COLO829 (cell line): Measurements from ENCODE around the gene AR.

Source experiments
- DNase-seq: peaks from one replicate; pipeline ENCODE4 v3.0.0; 2012; ENCODE audit warnings: low spot score

Gene AR

DNA sequence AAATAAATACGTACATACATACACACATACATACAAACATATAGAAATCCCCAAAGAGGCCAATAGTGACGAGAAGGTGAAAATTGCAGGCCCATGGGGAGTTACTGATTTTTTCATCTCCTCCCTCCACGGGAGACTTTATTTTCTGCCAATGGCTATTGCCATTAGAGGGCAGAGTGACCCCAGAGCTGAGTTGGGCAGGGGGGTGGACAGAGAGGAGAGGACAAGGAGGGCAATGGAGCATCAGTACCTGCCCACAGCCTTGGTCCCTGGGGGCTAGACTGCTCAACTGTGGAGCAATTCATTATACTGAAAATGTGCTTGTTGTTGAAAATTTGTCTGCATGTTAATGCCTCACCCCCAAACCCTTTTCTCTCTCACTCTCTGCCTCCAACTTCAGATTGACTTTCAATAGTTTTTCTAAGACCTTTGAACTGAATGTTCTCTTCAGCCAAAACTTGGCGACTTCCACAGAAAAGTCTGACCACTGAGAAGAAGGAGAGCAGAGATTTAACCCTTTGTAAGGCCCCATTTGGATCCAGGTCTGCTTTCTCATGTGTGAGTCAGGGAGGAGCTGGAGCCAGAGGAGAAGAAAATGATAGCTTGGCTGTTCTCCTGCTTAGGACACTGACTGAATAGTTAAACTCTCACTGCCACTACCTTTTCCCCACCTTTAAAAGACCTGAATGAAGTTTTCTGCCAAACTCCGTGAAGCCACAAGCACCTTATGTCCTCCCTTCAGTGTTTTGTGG lies 180.7 kb downstream of the AR start:
- DNase-seq = no peak

DNA sequence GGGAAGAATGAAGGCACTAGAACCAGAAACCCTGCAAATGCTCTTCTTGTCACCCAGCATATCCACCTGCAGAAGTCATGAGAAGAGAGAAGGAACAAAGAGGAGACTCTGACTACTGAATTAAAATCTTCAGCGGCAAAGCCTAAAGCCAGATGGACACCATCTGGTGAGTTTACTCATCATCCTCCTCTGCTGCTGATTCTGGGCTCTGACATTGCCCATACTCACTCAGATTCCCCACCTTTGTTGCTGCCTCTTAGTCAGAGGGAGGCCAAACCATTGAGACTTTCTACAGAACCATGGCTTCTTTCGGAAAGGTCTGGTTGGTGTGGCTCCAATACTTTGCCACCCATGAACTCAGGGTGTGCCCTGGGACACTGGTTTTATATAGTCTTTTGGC lies 181.7 kb downstream of the AR start:
- DNase-seq = no peak

DNA sequence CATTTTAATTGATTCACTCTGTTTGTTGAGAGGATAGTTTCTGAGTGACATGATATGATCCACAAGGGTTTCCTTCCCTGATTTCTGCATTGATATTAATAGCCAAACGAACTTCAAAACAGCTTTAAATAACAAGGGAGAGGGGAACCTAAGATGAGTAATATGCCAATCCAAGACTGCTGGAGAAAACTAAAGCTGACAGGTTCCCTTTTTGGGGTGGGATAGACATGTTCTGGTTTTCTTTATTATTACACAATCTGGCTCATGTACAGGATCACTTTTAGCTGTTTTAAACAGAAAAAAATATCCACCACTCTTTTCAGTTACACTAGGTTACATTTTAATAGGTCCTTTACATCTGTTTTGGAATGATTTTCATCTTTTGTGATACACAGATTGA lies 182.2 kb downstream of the AR start:
- DNase-seq = no peak

DNA sequence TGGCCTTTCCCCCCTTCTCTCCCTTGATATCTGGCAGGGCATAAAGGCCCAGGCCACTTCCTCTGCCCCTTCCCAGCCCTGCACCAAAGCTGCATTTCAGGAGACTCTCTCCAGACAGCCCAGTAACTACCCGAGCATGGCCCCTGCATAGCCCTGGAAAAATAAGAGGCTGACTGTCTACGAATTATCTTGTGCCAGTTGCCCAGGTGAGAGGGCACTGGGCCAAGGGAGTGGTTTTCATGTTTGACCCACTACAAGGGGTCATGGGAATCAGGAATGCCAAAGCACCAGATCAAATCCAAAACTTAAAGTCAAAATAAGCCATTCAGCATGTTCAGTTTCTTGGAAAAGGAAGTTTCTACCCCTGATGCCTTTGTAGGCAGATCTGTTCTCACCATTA lies 183.8 kb downstream of the AR start:
- DNase-seq = no peak

DNA sequence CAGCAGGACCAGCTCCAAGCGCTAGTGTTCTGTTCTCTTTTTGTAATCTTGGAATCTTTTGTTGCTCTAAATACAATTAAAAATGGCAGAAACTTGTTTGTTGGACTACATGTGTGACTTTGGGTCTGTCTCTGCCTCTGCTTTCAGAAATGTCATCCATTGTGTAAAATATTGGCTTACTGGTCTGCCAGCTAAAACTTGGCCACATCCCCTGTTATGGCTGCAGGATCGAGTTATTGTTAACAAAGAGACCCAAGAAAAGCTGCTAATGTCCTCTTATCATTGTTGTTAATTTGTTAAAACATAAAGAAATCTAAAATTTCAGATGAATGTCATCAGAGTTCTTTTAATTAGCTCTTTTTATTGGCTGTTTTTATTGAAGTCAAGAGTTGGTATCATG lies 186.5 kb downstream of the AR start:
- DNase-seq = no peak

DNA sequence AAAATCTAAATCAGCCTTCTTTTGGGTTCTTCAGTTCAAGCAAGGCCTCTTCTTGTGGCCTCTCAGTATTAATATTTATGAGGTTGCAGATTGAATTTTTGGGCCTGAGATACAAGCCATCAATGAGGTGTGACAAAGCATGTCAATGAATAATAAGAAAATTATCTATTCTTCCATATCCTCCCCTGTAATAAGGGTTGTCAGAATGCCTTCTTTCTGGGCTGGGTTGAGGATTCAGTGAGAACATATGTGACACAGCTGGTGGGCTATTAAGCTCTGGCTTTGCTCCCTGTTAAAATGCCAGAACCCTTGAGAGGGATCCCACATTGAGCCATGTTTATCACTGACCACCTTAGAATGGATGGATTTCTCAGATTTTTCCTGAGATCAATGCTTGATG lies 187.2 kb downstream of the AR start:
- DNase-seq = no peak

DNA sequence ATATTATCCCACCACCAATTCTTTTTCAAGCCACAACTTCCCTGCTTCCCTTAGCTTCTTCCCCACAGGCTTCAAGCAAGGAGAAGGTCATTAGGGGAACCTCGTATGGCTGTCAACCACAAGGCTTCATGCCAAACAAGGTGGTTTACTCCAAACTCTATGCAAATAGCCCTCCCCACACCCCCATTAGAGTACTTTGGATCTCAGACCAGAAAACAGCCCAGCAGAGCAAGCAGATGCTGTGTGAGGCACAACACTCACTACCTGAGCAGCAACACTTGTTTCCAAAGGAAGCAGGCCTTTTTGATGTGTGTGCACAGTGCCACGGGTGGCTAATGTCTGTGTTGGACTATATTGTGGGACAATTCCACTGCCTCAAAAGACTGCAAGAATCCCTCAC lies 189.0 kb downstream of the AR start:
- no peak for DNase-seq

DNA sequence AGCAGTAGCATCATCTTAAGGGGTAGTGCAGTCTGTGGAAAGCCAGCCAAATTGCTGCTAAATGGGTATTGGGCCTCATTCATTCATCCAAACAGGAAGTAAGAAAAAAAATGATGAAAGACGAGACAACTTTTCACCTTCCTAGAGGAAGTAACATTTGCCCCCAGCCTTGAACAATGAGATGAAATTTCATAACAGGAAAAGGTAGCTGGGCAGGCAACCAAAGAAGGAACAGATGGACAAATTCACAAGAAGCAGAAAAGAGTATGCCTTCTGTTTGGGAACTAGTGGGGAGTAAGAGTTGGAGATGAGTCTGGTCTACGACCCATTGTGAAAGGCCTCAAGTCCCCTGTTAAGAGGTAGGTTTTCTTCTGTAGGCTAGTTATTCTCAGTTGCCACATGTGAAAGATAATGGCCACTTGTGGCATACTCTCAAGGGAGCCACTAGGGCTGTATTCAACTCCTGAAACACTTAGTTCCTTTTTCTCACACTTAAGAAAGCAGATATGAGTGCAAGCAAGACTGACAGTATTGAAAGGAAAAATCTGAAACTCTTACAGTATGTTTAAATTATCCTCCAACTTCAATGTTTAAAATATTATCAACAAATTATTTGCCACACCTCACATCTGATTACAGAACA lies 190.4 kb downstream of the AR start:
- no peak for DNase-seq

DNA sequence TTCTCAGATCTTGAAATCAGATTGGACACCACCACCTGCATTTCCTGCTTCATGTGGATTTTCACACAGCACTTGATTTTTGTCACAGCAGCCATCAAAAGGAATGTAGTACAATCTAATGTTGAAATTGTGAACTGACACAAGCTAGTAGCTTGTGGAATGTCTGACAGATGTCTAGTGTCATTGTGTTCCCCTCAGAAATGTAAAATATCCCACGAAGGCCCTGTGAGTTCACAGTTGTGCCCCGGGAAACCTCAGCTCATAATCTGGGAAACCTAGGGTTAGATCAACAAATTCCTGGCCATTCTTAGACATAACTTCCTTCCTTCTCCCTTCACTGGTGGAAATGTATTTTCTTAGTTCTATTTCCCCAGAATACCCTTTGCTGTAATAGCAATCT lies 205.7 kb downstream of the AR start:
- no peak for DNase-seq

DNA sequence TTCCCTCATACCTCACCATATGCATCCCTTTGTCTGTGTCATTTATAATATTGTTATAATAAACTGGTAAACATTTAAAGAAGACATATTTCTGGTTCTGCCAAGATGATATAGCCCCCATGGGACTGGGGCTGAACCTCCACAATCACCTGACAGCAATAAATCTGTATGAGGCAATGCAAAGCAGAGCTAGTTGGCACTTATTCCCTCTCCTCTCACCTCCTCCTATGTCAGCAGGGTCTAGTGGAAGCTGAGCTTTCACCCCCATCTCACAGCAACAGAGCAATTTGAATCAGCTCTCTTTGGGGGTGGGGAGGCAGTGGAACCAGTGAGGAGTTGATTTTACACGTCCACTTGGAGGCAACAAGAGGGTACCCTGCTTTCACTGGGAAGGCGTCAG lies 206.9 kb downstream of the AR start:
- DNase-seq = no peak

DNA sequence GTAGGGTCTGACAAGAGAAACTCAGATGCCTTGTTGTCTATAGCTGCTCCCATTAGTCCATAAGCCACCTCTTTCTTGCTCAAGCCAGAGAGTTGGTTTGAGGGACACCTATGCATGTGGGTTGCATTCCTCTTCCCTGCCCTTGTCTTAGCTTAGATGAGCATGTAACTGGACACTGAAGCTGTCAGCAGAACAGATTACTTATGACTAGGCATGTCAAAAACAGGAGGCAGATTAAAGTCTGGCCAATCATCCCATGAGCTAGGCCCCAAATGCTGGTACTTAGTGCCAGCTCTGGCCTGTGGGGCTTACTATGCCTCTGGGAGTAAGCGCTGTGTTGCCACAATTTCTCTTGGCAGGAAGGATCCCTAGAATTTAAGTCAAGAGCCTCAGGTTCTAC lies 215.2 kb downstream of the AR start:
- no peak for DNase-seq

DNA sequence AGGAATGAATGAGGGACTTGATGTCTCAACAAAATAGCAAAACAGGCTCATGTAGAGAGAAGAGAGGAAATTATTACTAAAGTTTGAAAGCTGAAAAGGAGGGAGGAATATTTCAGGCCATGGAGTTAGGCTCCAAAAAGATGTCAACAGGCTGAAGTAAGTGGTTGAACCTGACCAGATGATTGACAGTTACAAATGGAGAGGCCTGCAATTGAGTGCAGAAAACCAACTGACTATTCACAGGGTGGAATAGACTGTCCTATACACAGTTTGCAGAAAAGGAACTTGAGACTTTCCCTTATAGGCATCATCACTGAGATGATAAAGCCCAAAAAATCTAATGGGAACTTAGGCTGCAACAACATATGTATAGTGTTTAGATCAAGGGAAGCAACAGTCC lies 233.3 kb downstream of the AR start:
- DNase-seq = no peak

DNA sequence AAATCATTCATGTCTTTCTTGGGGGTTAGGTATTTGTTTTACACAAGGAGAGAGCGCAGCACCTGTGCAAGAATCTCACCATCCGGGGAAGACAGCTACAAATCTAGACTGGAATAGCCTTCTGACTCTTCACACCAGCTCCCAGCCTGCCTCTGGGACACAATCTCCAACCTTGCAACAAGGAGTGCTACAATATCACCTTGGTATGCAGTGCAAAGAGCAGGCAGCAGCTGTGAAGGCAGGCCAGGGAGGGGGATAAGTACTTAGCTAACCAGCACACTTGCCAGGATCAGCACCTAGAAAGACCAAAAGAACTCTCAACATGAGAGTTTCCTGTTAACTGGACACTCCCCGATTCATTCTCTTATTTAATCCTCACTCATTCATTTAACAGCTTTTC lies 235.3 kb downstream of the AR start:
- DNase-seq = no peak
